AML-193 (cell line): ENCODE measurements around the gene ABRAXAS1.
A peak's percentile ranks its signal among the peaks of the same experiment; 100 is the strongest.
"Not testable (repeated sequence)": the region's sequence is repeated elsewhere in the genome, so short reads cannot be mapped to it uniquely, and the experiment has no call there.

Experiments
- DNase-seq, 2 experiments: peaks; one replicate each; lab custom pipeline; 2025; lab: John Stamatoyannopoulos, UW

ABRAXAS1 gene

DNA sequence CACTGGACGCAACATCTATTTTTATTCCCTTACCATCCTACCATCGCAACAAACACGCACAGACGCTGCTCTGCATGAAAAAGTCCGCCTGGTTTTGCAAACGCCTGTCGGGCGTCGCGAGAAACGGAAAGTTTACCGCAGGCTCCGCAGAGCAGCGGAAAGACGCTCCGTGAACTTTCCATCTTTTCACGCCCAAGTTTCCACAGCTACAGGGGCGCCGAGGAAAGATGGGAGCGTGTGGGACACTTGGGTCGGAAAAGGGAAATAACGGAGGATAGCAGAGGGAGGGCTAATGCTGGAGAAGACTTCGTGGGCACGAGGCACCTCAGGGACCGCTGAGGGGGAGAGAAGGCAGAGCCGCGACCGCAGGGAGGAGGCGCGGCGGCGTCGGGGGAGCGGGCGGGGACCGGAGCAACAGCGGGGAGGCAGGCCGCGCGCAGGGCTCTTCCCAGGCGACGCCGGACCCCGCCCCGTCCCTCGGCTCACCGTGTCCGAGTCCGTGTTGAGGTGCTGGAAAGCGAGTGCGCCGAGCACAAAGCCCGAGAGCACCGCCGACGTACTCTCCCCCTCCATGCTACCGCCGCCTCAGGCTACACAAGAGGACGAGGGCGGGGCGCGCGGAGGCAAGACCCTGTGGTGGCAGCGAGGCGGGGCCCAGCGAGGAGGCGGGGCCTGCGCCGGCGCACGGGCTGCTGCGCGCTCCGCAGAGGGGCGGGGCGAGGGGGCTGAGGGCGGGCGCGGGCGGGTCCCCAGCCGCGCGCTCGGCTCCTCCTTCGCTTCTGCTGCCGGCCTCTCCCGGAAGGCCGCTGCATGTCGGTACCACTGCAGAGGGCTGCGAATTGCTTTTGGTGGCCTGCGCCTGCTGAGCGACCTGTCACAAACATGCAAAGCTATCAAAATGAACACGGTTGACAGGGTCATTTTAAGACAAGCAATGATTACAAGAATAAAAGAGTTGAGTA lies at the start of gene ABRAXAS1:
Gene ABRAXAS1 (minus strand): TSS at position 601 of the 962 bp plus-strand sequence. CDS start 28 bp downstream, at position 573.
- DNase-seq: peak; percentile 87 to 93

DNA sequence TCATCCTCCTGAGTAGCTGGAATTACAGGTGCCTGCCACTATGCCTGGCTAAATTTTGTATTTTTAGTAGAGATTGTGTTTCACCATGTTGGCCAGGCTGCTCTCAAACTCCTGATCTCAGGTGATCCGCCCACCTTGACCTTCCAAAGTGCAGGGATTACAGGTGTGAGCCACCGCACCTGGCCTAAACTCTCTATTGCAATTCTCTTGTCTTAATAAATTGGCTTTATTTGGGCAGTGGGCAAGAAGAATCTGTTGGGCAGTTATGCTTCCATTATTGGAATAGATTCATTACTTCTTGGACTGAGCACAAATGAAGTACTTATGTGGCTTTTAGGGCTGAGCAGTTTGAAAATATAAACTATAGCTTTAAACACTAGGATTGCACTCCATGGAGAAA lies 42.8 kb upstream of the ABRAXAS1 start:
- no peak for DNase-seq

DNA sequence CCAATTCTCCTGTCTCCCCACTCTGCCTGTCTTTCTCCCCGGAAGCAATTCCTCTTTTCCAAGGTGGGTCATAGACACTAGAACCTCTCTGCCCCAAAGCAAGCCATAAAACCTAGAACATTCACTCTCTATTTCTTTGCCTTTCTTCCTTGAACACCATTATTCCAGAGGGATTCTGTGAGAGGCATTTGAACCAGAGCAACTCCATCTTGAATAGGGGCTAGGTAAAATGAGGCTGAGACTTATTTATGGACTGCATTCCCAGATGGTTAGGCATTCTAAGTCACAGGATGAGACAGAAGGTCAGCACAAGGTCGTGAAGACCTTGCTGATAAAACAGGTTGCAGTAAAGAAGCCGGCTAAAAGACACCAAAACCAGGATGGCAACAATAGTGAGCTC lies 37.3 kb upstream of the ABRAXAS1 start:
- DNase-seq: no peak

DNA sequence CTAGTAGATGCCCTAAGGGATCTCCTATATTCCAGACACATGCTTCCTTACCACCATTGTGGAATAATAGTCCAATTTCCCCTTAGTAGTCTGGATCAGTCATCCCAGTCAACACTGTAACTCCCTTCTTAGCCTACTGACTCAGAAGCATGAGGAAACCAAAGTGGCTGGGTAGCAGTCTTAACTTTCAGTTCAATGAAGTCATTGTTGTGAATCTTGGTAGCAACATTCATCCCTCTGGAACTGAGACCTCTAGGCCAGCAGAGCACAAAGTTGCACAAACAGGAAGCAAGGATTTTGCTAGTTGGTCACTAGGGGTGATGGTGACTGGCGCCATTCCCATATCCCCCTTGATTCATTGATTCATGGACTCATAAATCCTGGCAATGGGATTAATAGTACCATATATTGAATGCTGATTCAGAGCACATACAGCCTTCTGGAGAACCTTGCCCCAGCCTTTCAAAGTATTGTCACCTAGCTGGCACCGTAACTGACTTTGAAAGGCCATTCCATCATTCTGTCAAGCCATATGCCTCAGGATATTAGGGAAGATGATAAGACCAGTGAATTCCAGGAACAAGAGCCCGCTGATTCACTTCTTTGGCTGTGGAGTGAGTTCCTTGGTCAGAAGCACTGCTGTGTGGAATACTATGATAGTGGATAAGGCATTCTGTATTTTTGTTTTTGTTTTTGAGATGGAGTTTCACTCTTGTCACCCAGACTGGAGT lies 31.3 kb upstream of the ABRAXAS1 start:
- DNase-seq: no peak

DNA sequence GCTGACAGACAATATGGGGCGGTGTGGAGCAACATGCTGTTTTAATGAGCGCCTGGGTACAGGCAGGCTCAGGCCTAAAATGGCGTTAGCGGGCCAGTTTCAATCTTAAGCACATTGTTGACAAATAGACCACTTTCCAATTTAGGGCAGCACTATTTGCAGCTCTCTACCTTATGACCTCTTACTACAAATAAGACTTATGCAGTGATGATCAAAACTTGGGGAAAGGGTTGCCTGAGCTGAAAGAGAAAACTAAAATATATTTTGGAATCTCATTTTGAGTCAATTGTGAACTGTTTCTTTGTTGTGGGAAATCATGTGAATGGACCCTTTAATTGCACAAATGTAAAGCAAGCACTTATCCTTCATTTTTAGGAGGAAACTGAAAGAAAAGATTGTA lies 25.5 kb upstream of the ABRAXAS1 start:
- no peak for DNase-seq

DNA sequence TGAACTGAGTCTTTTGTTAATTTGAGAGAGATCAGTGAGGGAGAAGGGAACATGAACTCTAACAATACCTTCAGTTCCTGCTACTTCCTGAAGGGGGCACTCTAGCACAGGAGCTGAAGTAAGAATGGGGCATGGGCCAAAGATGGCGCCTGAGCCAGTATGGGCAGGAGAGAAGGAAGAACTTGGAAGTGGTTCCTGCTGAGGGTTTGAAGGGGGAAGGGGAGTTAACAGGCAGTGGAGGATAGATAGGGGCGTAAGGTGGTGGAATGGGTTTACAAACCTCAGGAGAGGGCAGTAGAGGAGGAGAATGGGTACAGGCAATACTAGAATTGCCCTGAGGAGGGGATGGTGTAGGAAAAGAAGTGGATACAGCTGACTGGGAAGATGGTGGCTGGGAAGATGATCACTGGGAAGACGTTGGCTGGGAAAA lies 24.3 kb upstream of the ABRAXAS1 start:
- peak; percentile 58 to 68 for DNase-seq

DNA sequence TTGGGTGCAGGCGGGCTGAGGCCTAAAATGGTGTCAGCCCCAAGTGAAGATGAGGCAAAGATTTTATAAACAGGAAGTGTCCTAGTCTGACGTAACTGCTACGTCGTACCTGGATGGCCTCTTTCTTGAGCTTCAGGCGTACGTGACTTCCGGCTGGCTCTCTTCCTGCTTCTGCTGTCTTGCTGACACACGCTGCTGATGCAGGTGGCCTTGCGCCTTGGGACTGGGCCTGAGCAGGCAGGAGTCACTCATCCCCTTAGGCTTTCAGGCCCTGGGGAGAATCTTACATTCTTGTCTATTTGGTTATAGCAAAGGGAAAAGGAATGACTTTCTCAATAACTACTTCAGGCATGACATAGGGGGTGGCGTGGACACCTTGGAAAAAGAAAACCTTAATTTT lies 20.1 kb upstream of the ABRAXAS1 start:
- DNase-seq: no peak

DNA sequence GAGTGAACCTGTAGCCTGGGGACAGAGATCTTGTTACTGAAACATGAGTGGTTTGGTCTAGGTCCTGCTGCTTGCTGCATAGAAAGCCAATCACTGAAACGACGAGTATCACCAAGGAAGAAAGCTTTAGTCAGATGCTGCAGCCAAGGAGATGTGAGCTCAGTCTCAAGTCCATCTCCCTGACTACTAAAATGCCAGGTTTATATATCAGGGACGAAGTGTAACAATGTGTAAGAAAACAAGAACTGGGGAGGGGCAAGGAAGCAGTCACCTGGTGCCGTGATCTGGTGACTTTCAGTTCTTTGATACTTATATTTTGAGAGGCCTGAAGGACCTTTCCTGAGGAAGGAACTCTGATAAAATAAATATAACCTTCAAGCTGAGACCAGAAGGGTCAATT lies 19.6 kb upstream of the ABRAXAS1 start:
- no peak for DNase-seq

DNA sequence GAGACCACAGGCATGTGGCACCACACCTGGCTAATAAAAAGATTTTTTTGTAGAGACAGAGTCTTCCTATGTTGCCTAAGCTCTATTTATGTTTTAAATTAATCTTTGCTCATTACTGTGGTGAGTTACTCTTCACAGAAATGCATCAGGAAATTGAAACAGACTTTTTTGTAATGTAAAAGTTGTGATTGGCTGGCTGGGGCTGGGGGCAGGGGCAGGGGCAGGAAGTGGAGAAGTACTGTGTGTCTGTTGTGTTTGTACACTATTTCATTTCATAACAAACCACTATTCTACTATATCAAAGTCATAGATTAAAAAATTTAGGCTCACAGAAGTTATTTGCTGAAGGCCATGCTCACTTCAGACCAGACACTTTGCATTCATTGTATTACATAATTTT lies 19.1 kb upstream of the ABRAXAS1 start:
- DNase-seq: no peak

DNA sequence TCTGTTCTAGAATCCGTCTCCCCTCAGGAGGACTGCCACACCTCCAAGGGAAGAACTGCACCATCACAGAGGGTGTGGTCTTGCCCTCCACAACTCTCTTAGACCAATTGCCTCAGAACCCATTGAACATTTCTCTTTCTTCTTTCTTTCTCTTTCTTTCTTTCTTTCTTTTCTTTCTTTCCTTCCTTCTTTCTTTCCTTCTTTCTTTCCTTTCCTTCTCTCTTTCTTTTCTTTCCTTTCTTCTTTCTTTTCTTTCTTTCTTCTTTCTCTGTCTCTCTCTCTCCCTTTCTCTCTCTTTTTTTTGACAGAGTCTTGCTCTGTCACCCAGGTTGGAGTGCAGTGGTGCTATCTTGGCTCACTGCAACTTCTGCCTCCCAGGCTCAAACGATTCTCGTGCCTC lies 16.8 kb upstream of the ABRAXAS1 start:
- not testable (repeated sequence) for DNase-seq

DNA sequence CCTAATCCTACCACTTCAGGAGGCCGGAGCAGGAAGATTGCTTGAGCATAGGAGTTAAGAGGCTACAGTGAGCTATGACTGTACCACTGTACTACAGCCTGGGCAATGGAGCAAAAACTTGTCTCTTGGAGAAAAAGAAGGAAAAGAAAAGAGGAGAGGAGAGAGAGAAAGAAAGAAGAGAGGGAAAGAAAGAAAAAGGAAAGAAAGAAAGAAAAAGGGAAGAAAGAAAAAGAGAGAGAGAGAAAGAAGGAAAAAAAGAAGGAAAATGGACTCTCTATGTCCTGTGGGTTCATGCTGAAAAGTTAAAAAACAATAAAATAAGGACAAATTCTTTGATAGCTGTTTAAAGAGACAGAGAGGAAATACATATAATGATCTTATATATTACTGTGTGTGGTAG lies 13.3 kb upstream of the ABRAXAS1 start:
- DNase-seq: no peak

DNA sequence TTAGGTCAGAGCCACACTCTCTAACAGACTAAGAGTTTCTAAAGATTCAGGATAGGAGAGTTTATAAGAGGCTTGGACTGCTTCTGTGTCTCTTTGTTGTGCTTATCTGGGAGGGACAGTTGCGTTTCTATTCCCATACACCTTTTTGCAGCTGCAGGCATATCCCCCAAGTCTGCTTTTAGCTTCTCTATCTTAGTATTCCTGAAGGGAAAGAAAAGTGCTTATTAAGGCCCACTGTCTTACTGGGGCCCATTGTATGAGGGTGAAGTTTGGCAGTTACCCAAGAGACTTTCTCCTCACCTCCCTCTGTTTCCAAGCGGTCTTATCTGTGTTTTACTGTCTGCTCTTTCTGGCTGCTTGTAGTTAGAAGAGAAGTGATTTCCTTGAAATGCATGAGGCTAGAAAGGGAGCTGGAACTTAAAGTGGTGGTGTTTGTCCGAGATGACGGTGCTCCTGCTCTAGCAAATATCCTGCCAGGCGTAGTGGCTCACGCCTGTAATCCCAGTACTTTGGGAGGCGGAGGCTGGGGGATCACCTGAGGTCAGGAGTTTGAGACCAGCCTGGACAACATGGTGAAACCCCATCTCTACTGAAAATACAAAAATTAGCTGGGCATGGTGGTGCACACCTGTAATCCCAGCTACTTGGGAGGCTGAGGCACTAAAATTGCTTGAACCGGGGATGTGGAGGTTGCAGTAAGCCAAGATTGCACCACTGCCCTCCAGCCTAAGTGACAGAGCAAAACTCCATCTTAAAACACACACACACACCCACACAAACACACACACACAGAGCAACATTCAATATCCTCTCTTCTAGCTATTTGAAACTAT lies 11.4 kb upstream of the ABRAXAS1 start:
- DNase-seq: not testable (repeated sequence)

DNA sequence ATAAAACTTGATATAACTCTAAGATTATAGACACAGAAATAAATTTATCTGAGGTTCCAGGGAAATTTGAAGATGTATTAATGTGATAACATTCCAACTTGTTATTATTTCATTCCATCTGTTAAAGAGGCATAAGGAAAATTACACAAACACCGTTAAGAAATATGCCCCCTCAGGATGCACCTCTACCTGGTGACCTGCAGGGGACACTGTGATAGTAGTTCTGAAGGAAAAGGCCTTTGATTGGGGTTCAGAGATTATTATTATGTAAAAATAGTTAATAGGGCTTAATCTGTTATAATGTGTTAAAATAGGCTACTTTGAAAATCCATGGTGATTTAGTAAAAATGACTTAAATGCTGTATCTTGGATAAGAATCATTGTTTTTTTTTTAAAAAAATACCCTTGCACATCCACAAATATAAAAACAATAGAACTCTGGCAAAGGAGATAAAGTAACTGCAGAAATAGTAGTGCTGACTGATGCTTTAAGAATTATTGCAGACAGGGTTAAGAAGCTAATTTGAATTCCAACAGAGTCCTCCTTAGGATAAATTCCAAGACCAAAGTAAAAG lies 6.1 kb upstream of the ABRAXAS1 start:
- peak; percentile 42 to 47 for DNase-seq

DNA sequence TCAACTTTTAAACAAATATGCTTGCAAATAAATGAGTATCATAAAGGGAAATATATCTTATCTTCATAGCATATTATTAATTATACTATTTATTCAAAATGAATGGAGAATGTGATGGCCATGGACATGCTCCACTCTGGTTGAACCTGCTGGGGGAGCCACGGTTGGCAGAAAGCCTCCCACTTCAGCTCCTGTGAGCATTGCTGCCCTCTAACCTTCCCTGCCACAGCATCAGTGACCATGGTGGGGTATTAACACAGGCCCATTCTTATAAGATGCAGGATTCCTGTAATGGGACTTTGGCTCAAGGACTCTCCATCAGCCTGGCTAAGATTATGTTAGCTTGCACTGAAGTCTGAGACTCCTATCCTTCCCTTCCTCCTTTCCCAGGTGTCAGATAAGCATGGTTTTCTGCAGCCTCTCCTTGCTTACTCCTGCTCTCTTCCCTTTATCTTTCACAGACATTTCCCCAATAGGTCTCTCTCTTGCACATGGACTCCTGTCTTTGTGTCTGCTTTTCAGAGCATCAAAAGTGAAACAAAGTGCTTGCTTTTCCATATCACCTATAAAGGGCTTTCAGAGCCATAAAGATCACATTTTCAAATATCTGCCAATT lies 4.9 kb upstream of the ABRAXAS1 start:
- no peak for DNase-seq

DNA sequence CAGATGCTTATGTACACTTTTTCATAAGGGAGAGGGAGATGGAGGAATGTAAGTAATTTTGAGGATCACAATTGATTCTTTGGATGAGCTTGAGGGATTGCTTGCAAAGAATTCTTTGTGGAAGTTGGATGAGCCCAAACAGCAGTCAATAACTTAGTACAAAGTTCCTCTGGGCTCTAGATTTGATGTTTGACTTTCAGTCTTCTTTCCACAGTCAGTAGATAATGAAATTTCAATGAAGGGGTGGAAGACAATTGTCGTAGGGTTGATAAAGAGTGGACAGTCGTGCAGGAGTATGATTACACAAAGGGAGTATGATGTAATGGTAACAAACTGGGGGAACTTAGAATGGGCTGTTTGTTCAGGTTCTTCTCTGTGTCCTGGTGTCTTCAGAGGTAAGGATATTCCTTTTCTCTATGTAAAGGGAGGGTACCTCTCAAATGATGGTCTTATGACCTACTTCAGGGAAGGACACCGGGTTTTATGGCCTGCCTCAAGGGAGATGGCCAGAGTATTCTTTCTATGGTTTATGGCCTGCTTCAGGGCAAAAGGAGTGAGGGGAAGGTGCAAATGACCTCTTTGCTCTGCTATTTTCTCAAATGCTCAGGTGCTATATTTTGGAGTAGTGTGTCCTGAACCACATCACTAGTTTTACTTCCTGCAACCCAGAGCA lies 1.7 kb upstream of the ABRAXAS1 start:
- no peak for DNase-seq

DNA sequence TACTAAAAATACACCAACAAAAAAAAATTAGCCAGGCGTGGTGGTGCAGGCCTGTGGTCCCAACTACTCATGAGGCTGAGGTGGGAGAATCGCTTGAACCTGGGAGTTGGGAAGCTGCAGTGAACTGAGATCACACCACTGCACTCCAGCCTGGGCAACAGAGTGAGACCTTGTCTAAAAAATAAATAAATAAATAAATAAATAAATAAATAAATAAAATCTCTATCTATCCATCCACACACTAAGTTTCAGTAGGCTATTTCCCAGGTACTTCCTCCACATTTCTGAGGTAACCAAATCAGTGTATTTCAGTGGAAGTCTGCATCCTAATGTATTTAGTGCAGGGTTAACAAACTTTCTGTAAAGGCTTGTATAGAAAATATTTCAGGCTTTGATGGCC lies 10.9 kb downstream of the ABRAXAS1 start:
- DNase-seq: no peak

DNA sequence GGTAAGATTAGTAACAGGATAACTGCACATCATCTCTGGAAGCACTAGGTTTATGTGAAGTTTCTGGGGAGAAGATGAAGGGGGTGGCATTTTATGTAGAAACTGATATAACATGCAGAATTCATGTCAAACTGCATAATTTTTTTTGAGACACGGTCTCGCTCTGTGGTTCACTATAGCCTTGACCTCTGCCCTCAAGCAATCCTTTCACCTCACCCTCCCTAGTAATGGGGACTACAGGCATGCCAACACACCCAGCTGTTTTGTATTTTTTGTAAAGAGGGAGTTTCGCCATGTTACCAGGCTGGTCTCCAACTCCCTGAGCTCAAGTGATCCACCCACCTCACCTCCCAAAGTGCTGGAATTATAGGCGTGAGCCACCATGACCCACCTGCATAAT lies 11.5 kb downstream of the ABRAXAS1 start:
- DNase-seq: no peak

DNA sequence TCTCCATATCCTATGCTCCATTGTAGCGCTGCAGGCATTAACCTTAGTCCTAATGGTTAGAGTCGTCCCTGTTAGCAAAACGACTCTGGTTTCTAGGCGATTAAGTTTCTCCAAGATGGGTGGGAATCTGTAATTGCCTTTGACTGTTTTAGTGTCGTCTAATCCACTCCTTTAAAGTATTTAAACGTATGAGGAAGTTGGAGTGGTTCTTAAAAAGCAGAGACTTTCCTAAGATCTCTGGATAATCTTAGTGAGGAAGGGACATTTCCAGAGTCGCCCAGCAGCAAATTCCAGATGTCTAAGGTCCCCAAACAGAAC lies 28.8 kb downstream of the ABRAXAS1 start:
- DNase-seq: no peak

DNA sequence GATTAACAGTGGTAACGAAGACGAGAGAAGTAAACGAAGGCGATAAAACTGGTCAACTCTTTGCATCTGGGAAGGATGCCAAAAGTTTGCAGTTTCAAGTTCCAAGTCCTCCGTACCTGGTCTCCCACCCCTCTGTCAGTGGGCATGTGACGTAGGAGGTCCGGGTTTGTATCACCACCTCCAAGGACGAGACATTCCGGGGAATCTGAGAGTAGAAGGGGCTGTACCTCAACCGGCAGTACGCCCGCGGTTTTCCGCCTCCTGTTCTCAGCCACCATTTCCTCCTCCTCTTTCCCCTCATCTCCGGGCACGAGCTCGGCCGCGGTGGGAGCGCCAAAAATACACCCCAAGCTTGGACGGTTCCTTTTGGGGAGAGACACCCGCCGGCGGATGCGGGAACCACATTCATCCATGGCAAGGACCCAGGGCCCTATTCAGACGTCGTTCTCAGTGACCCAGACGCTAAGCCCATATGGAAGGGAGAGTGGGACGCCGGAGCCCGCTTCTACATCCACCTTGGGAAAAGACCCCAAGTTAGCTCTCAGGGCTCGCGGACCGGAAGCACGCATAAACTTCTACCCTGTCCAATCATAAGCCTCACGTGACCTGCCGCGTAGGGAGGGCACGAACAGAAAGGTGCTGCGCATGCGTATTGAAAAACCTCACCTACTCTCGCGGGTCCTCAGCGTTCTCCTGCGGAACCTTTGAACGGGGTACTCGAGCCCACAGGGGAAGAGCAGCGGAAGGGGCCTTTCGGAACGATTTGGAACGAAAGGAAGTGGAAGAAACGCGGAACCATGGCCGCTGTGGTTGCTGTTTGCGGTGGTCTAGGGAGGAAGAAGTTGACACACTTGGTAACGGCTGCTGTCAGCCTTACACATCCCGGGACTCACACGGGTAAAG lies 29.4 kb downstream of the ABRAXAS1 start, which contains the start of the genes HELQ and MRPS18C:
Gene HELQ (minus strand): TSS at position 543 of the 903 bp plus-strand sequence. CDS start 130 bp downstream, at position 413.
Gene MRPS18C (plus strand): TSS at position 778 of the 903 bp plus-strand sequence. CDS start 20 bp downstream, at position 798.
- DNase-seq: peak; percentile 98

DNA sequence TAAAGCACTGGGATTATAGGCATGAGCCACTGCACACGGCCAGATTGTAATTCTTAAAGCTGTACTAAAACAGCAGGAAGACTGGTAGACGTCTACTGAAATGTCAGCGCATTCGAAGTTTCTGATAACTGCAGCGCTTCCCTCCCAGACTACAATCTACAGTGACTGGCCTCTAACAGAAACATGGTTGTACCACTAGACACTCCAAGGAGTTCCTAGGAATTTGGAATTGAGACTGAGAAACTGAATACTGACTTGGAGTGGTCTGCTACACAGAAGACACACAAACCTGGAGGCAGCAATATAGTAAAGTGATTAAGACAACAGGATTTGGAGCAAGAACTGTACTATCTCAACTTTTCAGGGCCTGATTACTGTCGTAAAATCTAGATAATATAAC lies 30.2 kb downstream of the ABRAXAS1 start:
- DNase-seq: no peak
